PFSK-1 (cell line): ENCODE results near the gene PRKD1.

ENCODE experiments used
- FOXP2 ChIP-seq: optimal IDR thresholded peaks from 2 replicates; pipeline ENCODE3; 2011; ENCODE audit warnings: borderline replicate concordance, control low read depth, inconsistent platforms; ENCODE audit not compliant: insufficient read depth; ENCODE audit errors: extremely low read length, extremely low read depth
- POLR2AphosphoS5 ChIP-seq: IDR thresholded peaks from 2 replicates; pipeline ENCODE4 v1.6.1; 2012; ENCODE audit warnings: low read depth, mild to moderate bottlenecking, control low read depth, low read length, moderate library complexity
- REST ChIP-seq, 2 experiments: IDR thresholded peaks; 2 replicates each; pipeline versions ENCODE4 v1.6.1 to v1.8.0; 2011 to 2012; ENCODE audit warnings: low read depth in 2 of 2, low read length in 2 of 2, control low read depth in 1 of 2, inconsistent platforms in 1 of 2, mild to moderate bottlenecking in 1 of 2, moderate library complexity in 1 of 2; ENCODE audit not compliant: insufficient read depth in 1 of 2
- SIN3A ChIP-seq: IDR thresholded peaks from 2 replicates; pipeline ENCODE4 v1.6.1; 2012; ENCODE audit warnings: mild to moderate bottlenecking, low read length, moderate library complexity, borderline replicate concordance; ENCODE audit not compliant: insufficient read depth
- TAF1 ChIP-seq: IDR thresholded peaks from 2 replicates; pipeline ENCODE4 v1.6.1; 2012; ENCODE audit warnings: low read length, control low read depth, borderline replicate concordance; ENCODE audit not compliant: insufficient read depth

Gene PRKD1

GRCh38 chr14:29717901-29718300, 209.7 kb downstream of the PRKD1 start:
- TF ChIP-seq TAF1, result no peak
- TF ChIP-seq POLR2AphosphoS5, result no peak
- no peak for TF ChIP-seq SIN3A
- TF ChIP-seq FOXP2, result no peak

GRCh38 chr14:29716150-29716549, 211.5 kb downstream of the PRKD1 start:
- TF ChIP-seq TAF1, result no peak
- TF ChIP-seq FOXP2, result no peak
- no peak for TF ChIP-seq POLR2AphosphoS5
- no peak for TF ChIP-seq REST (IDR thresholded peaks at IDR 0.05; ENCODE audit: insufficient read depth in 1 of 2, low read depth in 2 of 2, low read length in 2 of 2)
- TF ChIP-seq SIN3A, result no peak

GRCh38 chr14:29712601-29713000, 215.0 kb downstream of the PRKD1 start:
- no peak for TF ChIP-seq TAF1
- no peak for TF ChIP-seq FOXP2
- no peak for TF ChIP-seq POLR2AphosphoS5
- TF ChIP-seq SIN3A, result no peak
- no peak for TF ChIP-seq REST (IDR thresholded peaks at IDR 0.05; ENCODE audit: insufficient read depth in 1 of 2, low read depth in 2 of 2, low read length in 2 of 2)

DNA sequence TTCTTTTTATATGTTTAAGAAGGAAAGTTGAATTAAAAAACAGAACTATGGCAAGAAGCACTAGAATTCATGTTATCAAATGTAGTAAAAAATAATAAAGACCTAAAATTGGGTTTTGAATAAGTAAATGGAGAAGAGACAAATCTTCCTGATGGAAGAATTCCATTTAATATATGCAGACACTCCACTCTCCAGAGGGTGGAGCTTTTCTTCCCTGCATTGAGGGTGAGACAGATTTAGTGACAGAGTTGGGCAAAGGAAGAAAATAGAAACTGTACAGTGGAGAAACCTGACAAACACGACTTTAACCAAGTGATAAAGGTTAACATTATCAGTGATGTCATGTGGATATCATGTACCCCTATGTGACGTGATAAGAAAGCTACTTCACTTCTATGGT, 217.6 kb downstream of the PRKD1 start:
- TF ChIP-seq REST (IDR thresholded peaks at IDR 0.05; ENCODE audit: insufficient read depth in 1 of 2, low read depth in 2 of 2, low read length in 2 of 2) (no peak), SIN3A (no peak), TAF1 (no peak), FOXP2 (no peak)

GRCh38 chr14:29709490-29709889, 218.2 kb downstream of the PRKD1 start:
- TF ChIP-seq FOXP2 (no peak), REST (IDR thresholded peaks at IDR 0.05; ENCODE audit: insufficient read depth in 1 of 2, low read depth in 2 of 2, low read length in 2 of 2) (no peak), POLR2AphosphoS5 (no peak), TAF1 (no peak)
